Vagina (tissue), 2 donors: ENCODE results near the gene EMC8.
A peak's percentile ranks its signal among the peaks of the same experiment; 100 is the strongest.

Experiments
- CTCF ChIP-seq, 3 experiments: fragments of 450-650 bp in 2 of 3; fragments of 200-600 bp in 1 of 3; sonication (generic) in 1 of 3; IDR thresholded peaks; one replicate each; pipeline ENCODE4 v1.5.1; 2017 to 2019; ENCODE audit warnings: antibody characterized with exemption in 3 of 3, mild to moderate bottlenecking in 2 of 3, moderate library complexity in 2 of 3
- POLR2A ChIP-seq, 2 donors: fragments of 450-650 bp; IDR thresholded peaks; one replicate each; pipeline ENCODE4 v1.6.1; 2017; ENCODE audit warnings: antibody characterized with exemption in 2 of 2, mild to moderate bottlenecking in 2 of 2, moderate library complexity in 2 of 2
- POLR2AphosphoS5 ChIP-seq, 2 donors: sonication (generic); formaldehyde crosslinking; IDR thresholded peaks; one replicate each; pipeline ENCODE4 v1.9.0; 2017; ENCODE audit warnings: antibody characterized with exemption in 2 of 2, mild to moderate bottlenecking in 2 of 2, low read depth in 1 of 2; ENCODE audit not compliant: insufficient read depth in 1 of 2

DNA sequence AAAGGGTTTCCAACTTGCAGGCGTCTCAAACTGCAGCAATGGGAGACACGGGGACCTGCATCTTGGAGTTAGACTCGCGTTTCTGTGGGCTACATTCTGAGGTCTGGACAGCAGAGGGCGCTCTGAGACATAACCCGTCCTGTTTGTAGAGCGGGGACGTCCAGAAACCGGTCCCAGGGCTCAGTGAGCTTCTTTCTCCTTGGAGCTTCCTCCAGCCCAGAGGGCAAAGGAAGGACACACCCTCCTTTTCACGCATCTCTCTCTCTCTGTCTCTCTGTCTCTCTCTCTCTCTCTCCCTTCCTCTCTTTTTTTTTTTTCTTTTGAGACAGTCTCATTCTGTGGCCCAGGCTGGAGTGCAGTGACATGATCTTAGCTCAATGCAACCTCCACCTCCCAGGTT, 19.9 kb upstream of the EMC8 start:
- peak in 2 of 3 experiments; percentile 34 to 53 for TF ChIP-seq CTCF (IDR thresholded peaks at IDR 0.05)
- no peak for TF ChIP-seq POLR2A (IDR thresholded peaks at IDR 0.05)
- TF ChIP-seq POLR2AphosphoS5 (IDR thresholded peaks at IDR 0.05; ENCODE audit: insufficient read depth in 1 of 2, low read depth in 1 of 2) = no peak
